CD4-positive, alpha-beta T cell treated with Interleukin-2 at 100 ng/mL for 4 hours (primary cell): ENCODE results near the gene IPPK.

ENCODE experiments used
- DNase-seq: peaks from one replicate; pipeline ENCODE4 v3.0.0-alpha.2; 2020; ENCODE audit warnings: low spot score

Gene IPPK, protein sequence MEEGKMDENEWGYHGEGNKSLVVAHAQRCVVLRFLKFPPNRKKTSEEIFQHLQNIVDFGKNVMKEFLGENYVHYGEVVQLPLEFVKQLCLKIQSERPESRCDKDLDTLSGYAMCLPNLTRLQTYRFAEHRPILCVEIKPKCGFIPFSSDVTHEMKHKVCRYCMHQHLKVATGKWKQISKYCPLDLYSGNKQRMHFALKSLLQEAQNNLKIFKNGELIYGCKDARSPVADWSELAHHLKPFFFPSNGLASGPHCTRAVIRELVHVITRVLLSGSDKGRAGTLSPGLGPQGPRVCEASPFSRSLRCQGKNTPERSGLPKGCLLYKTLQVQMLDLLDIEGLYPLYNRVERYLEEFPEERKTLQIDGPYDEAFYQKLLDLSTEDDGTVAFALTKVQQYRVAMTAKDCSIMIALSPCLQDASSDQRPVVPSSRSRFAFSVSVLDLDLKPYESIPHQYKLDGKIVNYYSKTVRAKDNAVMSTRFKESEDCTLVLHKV

DNA sequence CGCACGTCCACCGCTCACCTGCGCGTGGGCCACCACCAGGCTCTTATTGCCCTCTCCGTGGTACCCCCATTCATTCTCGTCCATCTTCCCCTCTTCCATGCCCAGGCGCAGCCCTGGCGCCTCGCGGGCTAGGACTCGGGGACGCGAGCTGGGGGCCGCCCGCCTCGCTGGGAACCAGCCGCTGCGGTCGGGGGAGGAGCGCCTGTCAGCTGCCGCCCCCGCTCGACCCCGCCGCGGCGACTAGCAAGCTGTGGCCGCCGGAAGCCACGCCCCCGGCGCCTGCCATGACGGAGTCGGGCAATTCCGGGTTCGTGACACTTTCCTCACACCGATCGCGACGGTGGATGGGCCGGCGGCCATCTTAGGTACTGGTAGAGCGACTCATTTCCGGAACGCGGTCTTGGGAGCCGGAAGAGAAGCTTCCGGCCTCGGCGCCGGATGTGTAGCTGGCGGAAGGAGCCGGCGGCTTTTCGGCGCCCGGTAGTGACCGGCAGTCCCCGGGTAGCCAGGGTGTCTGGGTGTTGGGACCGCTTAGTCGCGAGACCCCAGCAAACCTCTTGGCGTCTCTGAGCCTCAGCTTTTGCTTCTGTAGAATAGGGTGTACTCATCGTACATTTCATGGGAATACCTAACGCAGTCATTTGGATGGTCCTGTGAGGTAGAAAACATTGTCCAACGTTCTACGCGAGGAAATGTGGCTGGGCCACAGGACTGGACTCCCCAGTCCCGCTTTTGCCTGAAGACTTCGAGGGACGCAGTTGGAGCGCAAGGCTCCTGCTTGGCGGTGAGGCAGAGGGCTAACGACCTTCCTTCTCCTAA, at the start of gene IPPK:
Gene IPPK (minus strand): TSS at position 242 of the 819 bp plus-strand sequence. CDS start 143 bp downstream, at position 99.
- DNase-seq: peak; percentile 97

DNA sequence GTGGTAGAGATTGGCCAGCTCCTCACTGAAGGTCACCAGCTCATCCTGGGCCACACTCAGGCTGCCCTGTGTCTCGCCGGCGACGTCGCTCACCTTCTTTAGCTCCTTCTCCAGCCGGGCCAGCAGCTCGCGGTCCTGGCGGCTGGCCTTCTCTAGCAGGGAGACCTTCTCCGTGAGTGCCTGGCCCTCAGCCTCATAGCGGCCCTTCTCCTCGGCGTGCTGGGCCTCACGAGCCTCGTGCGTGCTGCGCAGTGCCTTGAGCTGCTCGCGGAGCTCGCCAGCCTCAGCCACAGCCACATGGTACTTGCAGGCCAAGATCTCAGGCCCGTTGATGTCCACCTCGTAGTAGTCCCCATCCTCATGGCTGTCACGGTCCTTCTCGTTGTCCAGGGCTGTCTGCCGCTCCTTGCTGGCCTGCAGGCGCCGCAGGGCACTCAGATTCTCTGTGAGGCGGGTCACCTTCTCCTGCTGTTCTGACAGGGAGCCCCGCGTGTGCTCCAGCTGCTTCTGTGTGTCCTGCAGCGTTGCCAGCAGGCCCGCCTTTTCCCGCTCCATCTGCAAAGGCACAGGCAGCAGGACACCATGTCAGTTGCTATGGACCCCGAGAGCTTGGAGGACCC, 49.2 kb upstream of the IPPK start:
- no peak for DNase-seq

DNA sequence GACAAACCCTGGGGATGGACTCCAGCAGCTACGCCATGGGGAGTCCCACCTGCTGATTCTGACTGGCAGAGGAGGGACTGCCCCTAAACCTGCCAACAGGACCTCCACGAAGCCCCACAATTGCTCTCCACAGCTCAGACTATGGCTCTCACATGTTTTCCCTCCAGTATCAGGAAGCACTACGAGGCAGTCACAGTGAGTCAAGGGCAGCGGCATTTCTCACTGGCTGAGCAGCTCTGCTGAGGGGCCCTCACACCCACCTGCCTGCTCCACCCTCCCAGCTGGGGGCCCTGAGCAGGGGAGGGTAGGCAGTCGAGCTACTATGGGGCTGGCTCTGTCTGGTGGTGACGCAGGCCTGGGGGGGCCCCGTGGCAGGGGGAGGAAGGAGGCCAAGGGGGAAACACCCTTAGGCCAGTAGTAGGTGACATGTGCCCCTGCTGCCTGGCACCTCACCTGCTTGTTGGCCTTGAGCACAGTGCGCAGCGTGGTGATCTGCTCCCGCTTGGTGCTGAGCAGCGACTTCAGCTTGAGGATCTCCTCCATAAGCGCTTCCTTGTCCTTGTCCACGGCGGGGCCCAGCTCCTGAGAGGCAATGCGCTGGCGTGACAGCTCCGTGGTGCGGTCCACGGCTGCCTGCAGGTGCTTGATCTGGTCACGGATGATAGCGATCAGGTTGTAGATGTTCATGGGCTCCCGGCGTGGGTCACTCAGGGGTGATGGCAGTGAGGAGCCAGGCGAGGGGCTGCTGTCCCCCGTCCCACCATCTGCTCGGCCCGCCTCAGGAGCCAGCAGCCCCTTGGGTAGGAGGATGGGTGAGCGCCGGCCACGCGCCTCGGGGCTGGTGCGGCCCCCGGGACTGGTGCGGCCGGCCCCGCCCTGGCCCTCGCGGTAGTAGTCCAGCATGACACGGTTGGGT, 48.4 kb upstream of the IPPK start:
- DNase-seq: no peak

DNA sequence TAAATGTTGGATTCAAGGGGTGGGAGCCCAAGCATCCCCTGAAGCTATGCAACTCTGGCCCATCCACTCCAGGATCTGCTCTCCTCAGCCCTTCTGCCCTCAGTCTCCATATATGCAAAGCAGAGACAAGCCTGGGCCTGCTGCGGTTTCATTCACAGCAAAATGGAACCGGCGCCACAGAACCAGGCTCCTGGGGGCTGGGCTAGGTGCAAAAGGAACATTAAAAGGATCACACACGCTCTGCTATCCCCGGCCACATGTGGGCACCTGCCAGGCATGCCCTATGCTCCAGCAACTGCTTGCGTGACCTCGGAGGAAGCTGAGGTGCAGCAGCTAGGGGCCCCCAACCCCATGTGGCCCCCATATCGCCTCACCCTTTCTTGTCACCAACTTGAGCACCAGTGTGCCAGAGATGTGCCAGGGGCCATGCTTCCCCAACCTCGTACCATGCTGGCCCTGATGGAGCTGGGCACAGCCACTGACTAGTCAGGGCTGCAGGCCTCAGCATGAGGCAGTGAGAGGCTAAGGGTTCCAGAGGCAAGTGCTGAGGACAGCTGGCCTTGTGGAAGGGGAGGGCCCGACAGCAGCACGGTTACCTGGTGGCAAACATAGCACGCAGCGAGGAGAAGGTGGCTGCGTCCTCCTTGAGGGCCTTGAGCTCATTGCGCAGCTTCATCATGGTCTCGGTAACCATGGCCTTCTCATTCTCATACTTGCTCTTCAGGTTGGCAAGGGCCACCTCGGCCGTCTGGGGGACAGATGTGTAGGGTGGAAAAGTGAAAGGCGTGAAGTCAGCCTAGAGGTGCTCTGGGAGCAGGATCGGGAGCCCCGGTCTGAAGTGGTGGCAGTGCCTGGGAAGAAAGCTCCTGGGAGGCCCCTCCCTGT, 47.5 kb upstream of the IPPK start:
- no peak for DNase-seq

DNA sequence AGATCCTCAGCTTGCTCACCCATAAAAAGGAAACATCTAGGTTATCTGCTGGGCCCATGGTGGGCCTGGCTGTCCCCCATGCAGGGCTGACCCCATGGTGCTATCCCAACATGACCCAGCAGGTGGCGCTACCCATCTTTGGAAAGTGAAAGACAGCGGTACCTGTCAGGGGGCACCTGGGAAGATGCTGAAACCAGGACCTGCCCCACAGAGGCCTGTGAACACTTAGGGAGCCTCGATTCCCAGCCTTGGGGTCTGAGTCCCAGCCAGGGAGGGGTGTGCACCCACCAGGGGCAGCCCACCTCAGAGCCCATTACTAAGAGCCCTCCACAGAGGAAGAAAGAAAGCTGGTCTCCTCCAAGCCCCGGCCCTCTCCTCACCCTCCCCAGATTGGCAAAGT, 46.6 kb upstream of the IPPK start:
- peak; percentile 79 for DNase-seq

DNA sequence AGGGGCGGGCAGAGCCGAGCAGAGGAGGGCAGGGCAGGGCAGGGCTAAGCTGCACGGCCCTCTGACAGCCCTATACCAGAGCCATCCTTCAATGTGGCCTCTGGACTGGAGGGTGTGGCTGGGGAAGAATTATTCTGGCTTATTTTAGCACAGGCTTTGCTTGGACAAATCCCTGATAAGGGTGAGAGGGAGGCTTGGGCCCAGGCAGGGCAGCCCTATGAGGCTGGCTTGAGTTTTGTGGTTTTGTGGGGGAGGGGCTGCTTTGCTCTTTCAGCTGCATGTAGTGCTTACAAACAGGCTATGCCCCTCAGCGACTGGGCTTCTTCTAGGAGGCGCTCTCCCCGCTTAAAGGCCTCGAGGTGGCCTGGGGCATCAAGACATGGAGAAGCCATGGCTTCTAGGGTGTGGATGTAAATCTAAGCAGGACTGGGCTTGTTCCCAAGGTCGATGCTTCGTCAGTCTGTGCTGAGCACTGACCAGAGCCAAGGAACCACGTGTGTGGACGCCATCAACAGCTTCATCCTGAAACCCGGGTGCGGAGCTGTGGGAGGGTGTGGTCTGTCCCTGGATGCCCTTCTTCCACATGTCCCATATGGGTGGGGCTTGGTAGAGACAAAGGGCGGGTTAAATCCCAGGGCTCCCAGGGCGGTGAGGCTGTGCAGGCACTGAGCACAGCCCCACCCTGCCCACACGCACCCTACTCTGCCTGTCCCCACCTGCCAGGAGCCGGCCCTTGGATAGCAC, 45.7 kb upstream of the IPPK start:
- no peak for DNase-seq

DNA sequence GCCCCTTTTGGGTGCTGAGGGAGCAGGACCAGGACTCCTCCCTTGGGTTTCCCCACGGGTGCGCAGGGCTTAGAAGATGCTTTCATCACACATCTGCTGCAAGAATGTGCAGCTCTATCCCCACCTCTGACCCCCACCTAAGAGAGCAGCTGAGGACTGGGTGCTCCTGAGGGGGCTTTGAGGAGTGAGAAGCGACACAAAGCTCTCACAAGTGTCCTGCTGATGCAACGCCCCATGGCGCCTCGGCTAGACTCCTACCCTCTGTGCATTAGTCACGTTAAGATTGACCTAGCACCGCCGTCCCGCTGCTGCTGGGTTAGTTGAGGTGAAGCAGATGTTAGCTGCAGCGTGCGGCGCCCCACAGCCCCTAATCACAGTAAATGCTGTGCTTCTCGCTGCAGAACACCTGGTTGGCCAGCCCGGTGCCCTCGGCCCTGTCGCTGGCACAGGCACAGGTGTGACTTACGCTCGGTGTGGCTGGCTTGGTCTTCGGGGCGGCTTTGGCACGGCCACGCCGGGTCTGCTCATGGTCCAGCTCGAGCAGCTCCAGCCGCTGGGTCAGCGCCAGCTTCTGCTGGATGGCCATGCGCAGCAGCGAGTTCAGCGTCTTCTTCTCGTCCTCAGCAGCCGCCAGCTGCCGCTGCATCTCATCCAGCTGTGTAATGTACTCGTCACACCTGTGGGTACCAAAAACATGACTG, 45.0 kb upstream of the IPPK start:
- no peak for DNase-seq

DNA sequence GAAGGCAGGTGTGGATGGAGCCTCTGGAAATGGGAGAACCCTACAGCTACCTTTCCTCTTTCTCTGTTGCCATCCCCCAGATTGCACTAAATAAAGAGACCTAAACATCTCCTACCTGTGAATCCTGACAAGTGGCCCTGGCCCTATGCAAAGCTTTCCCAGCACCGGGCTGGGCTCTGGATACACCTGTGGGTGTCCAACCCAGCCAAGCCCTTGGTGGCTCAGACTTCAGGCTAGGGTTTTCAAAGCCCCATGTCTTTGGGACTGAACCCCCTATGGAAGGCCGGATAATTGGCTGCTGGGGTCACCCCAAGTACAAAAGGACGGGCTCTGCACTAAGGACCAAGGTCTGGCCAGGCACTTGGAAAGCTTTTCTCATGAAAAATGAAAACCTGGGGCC, 44.1 kb upstream of the IPPK start:
- DNase-seq: no peak

DNA sequence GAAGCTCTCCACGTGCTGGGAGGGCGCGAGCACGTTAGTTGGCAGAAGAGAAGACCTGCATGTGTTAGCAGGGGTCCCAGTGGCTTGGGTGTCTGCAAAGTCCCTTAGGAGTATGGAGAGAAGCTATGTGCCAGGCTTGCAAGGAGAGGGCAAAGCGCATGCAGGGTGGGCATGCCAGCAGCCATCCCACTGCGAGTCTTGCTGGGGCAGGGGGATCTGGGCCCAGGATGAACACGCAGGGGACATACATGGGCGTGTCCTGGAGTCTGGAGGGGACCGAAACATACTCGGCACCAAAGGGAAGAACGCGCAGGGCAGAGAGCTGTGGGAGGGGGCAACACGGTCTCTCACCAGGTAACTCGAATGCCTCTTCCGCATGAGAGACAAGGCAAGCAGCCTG, 43.6 kb upstream of the IPPK start:
- no peak for DNase-seq

DNA sequence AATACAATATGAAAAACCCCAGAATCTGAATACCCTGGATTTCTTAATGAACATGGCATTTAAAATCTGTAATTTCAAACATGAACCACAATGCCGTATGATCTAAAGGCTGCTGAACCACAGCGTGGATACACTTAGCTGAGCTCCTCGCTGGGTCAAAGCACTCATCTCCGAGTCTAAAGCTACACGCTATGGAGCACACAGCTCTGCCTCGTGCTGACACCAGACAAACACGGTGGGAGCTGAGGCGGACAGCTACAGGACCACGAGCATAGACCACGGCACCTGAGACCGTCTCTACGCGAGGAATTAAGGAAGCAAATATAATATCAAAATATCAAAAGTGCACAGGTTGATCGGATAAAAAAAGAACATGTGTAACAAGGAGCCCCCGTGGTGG, 42.8 kb upstream of the IPPK start:
- no peak for DNase-seq

DNA sequence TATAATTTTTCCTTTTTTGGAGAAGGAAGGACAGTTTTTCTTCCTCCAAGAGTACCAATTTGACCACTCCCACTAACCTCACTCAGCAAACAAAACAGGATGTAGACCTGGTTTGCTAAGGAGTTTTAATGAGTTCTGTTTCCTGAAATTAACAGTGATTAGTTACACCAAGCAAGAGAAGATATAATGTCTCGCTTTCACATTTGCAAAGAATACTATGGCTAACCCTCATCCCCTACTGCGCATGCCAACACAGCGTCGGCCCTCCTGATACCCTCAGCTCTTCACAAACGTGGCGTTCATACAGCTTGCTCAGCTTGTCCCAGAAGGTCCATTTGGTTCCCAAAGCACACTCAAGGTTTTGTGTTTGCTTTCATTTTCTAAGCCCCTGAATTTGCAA, 41.9 kb upstream of the IPPK start:
- peak; percentile 40 for DNase-seq

DNA sequence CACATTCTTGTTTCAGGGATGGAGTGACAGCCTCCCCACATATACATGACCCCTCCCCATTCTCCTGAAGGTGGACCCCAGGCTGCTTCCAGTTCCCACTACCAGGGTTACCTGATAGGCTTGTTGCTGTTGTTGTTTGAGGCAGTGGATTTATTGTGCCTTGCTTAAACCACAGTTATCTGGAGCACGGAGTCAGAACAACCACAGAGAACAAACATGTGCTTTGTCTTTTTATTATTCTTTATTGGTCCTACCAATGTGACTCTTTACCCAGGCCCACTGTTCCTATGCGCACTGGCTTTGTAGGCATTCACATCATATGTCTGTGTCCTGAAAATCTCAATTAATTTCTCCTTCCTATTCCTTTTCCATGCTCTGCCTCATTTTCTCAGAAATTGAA, 41.2 kb upstream of the IPPK start:
- no peak for DNase-seq

DNA sequence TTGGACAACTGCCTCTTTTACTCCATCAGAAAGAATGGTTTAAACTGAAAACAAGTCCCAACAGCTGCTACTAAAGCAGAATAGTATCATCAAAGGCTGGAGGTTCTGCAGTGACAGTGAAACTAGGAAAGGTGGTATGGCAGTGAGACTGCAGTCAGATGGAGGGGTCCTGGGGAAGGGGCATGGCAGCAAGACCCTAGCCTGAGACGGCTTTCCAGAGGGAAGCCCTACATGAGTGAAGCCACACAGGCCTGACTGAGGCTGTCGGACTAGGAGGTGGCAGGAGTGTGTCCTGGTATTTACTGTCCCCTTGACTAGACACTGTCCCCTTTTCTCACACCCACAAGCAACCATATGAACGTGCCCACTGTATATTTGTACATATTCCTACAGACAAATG, 40.4 kb upstream of the IPPK start:
- no peak for DNase-seq

DNA sequence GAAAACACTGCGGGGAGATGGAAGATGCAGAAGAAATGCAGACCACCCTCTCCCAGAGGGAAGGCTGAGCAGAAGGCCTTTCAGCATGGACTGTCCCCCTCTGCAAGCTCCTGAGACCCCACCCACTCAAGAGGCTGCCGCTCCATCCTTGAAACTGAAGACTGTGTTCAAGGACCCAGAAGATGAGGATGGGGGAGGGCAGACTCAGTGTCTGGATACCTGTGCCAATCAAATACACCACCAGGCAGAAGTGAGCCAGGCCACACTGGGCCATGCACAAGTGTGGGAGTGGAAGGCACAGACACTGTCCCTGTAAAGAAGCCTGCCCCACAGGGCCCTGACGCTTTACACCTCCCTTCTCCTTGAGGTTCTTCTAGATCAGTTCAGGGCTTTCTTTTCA, 40.0 kb upstream of the IPPK start:
- no peak for DNase-seq

DNA sequence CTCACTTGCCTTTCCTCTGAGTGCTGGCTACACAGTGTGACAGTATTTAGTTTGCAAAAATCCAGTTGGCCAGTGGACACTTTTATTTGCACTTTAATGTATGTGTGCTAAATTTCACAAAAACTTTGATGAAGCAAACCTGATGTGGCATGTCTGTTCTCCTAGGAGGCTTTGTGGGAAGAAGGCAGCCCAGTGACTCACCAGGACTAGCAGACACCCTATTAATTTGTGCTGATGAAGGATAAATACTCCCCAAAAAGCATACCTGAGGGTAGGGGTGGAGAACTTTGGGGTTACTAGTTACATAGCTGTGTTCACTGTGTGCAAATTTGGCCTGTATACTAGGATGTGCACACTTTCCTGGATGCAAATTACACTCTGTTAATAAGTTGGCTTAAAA, 39.3 kb upstream of the IPPK start:
- DNase-seq: no peak

DNA sequence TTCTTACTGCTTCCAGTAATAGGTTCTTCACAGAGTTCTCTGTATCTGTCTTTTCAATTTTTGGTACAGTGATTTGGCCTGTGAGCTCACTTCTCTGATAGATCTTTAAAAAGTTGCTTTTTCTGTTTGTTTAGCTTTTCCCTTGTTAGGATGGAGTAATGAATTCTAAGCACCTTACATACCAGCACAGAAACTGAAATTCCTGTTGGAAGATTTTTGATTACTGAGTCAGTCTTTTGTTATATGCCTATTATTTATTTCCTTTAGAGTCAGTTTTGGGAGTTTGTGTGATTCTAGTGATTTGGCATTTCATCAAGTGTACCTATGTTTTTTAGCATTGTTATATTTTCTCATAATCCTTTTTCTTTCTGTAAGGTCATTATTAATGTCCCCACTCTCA, 37.6 kb upstream of the IPPK start:
- no peak for DNase-seq

DNA sequence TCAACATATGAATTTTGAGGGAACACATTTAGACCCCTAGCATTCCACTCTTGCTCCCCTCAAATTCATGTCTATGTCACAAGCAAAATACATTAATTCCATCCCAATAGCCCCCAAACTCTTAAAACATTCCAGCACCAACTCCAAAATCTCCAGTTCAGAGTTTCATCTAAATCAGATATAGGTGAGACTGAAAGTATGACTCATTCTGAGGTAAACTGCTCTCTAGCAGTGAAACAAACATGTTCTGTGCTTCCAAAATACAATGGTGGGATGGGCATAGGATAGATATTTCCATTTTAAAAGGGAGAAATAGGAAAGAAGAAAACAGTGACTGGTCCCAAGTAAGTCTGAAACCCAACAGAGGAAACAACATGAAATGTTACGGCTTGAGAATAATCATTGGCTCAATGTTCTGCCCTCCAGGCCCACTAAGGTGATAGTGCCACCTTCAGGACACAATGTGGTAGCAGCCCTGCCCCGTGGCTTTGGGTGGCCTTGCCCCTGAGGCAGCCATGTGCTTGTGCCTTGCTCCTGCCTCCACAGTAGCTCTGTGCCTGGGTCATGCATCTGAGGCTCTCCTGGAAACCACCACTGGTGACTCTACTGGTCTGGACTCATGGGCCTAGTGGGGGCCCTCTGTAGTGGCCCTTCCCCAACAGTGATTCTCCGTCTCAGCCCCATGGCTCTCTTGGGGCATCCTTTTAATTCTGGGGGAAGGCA, 36.4 kb upstream of the IPPK start:
- DNase-seq: peak; percentile 40

DNA sequence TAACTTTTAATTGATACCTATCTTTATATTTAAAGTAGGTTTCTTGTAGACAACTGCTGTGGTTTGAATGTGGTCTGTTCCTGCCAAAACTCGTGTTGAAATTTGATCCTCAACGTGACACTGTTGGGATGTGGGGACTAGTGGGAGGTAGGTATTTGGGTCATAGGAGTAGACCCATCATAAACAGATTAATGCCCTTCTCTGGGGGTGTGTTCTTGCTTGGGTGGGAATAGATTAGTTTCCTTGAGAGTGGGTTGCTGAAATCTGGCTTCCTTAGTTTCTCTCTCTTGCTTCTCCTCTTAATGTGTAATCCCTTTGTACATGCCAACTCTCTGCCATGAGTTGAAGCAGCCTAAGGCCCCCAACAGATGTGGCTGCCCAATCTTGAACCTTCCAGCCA, 34.6 kb upstream of the IPPK start:
- no peak for DNase-seq

DNA sequence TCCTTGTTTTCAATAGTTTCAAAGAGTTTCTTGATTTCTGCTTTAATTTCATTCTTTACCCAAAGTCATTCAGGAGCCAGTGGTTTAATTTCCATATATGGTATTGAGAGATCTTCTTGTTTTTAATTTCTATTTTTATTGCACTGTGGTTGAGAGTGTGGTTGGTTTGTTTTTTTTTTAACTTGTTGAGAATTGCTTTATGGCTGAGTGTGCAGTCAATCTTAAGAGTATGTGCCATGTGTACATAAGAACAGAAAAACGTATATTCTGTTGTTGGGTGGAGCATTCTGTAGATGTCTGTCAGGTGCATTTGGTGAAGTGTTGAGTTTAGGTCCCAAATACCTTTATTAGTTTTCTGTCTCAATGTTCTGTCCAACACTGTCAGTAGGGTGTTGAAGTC, 26.7 kb upstream of the IPPK start:
- DNase-seq: no peak
